OCI-LY1 (cell line): ENCODE measurements around the gene AICDA.

Experiments used
- CTCF ChIP-seq: fragments of 200-600 bp; sonication (generic), shearing (Covaris generic); IDR thresholded peaks from 2 replicates; pipeline ENCODE4 v1.5.1; 2017; ENCODE audit warnings: mild to moderate bottlenecking, antibody characterized with exemption, low read length, moderate library complexity, mixed read lengths
- EZH2 ChIP-seq: fragments of 200-600 bp; sonication (generic), shearing (Covaris generic); IDR thresholded peaks from 2 replicates; pipeline ENCODE4 v1.8.0; 2017; ENCODE audit warnings: borderline replicate concordance, mixed run types, mild to moderate bottlenecking, antibody characterized with exemption, low read length, moderate library complexity, mixed read lengths

- TF ChIP-seq CTCF = peak; percentile 37; the same call in 1 of the 2 replicates
- TF ChIP-seq EZH2 = no peak
These were observed 8.8 kb downstream of the AICDA start for GRCh38 chr12:8603856-8604255.
